IMR-90 (cell line): ENCODE results near the gene RNF144A.

Source experiments
- CHD1 ChIP-seq: IDR thresholded peaks from 2 replicates; pipeline ENCODE4 v1.6.1; 2012; ENCODE audit warnings: low read depth, low read length, improper control_type of control experiment
- CTCF ChIP-seq: conservative IDR thresholded peaks from 2 replicates; pipeline ENCODE4 v1.5.1; 2012; ENCODE audit warnings: mild to moderate bottlenecking, low read depth, low read length, improper control_type of control experiment
- MAZ ChIP-seq: IDR thresholded peaks from 2 replicates; pipeline ENCODE4 v1.6.1; 2012; ENCODE audit warnings: low read depth, mild to moderate bottlenecking, low read length, improper control_type of control experiment, moderate library complexity, borderline replicate concordance
- MXI1 ChIP-seq: IDR thresholded peaks from 2 replicates; pipeline ENCODE4 v1.6.1; 2012; ENCODE audit warnings: low read depth, mild to moderate bottlenecking, low read length, moderate library complexity, borderline replicate concordance
- NFE2L2 ChIP-seq: fragments of 150-350 bp; IDR thresholded peaks from 2 replicates; pipeline ENCODE4 v1.6.1; 2016; ENCODE audit warnings: low read depth, mild to moderate bottlenecking, low read length
- POLR2A ChIP-seq: IDR thresholded peaks from 2 replicates; pipeline ENCODE4 v1.6.1; 2012; ENCODE audit warnings: mild to moderate bottlenecking, low read depth, low read length
- RFX5 ChIP-seq: IDR thresholded peaks from 2 replicates; pipeline ENCODE4 v1.8.0; 2012; ENCODE audit warnings: low read depth, mild to moderate bottlenecking, low read length, moderate library complexity
- USF2 ChIP-seq: fragments of 150-350 bp; IDR thresholded peaks from 2 replicates; pipeline ENCODE4 v1.6.1; 2017; ENCODE audit warnings: mild to moderate bottlenecking, antibody characterized with exemption, low read length, low read depth
- TF ChIP-seq, protein P1 (sequence below): fragments of 150-350 bp; IDR thresholded peaks from 2 replicates; pipeline ENCODE4 v1.6.1; 2016; ENCODE audit warnings: low read depth, mild to moderate bottlenecking, low read length, moderate library complexity, borderline replicate concordance

GRCh38 chr2:7057865-7058400 lies 140.7 kb downstream of the RNF144A start:
- TF ChIP-seq MAZ: no peak
- no peak for TF ChIP-seq CTCF
- TF ChIP-seq NFE2L2: no peak
- TF ChIP-seq, protein P1, sequence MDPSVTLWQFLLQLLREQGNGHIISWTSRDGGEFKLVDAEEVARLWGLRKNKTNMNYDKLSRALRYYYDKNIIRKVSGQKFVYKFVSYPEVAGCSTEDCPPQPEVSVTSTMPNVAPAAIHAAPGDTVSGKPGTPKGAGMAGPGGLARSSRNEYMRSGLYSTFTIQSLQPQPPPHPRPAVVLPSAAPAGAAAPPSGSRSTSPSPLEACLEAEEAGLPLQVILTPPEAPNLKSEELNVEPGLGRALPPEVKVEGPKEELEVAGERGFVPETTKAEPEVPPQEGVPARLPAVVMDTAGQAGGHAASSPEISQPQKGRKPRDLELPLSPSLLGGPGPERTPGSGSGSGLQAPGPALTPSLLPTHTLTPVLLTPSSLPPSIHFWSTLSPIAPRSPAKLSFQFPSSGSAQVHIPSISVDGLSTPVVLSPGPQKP: no peak
- no peak for TF ChIP-seq POLR2A
- no peak for TF ChIP-seq RFX5
- no peak for TF ChIP-seq USF2
- TF ChIP-seq CHD1: no peak
- no peak for TF ChIP-seq MXI1
